ENCODE measurements around the gene YBX1.

YBX1 gene

DNA sequence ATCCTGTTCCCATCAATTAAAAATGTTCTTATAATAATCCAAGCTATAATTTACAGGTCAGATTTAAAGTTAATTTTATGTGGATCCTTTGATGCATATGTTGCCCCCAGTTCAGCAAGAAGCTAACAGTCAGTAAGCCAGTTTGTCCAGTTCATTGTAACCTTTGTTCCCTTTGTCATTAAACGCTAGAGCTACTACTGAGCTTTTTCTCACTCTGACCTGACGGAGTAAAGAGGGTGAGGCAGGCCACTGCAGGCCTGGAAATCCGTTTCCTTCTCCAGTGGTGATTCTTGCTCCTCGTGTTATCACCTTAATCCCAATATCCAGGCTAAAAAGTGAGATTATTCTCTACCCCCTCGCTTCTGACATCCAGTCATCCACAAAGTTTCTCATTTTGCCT lies 10.2 kb downstream of the YBX1 start (continued):
- TF ChIP-seq, protein P1, sequence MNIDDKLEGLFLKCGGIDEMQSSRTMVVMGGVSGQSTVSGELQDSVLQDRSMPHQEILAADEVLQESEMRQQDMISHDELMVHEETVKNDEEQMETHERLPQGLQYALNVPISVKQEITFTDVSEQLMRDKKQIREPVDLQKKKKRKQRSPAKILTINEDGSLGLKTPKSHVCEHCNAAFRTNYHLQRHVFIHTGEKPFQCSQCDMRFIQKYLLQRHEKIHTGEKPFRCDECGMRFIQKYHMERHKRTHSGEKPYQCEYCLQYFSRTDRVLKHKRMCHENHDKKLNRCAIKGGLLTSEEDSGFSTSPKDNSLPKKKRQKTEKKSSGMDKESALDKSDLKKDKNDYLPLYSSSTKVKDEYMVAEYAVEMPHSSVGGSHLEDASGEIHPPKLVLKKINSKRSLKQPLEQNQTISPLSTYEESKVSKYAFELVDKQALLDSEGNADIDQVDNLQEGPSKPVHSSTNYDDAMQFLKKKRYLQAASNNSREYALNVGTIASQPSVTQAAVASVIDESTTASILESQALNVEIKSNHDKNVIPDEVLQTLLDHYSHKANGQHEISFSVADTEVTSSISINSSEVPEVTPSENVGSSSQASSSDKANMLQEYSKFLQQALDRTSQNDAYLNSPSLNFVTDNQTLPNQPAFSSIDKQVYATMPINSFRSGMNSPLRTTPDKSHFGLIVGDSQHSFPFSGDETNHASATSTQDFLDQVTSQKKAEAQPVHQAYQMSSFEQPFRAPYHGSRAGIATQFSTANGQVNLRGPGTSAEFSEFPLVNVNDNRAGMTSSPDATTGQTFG (tag by site-specific recombination; IDR thresholded peaks at IDR 0.05; ENCODE audit: borderline replicate concordance) = no peak
- TF ChIP-seq MZF1 (tag by site-specific recombination; IDR thresholded peaks at IDR 0.05; ENCODE audit: borderline replicate concordance) (no peak), ZNF76 (tag by site-specific recombination; IDR thresholded peaks at IDR 0.05; ENCODE audit: borderline replicate concordance, low read depth) (no peak), ZNF157 (tag by site-specific recombination; IDR thresholded peaks at IDR 0.05) (no peak), ZNF664 (tag by site-specific recombination; IDR thresholded peaks at IDR 0.05) (no peak), ZFP69B (tag by site-specific recombination; IDR thresholded peaks at IDR 0.05) (no peak)
- TF ChIP-seq, protein P2, sequence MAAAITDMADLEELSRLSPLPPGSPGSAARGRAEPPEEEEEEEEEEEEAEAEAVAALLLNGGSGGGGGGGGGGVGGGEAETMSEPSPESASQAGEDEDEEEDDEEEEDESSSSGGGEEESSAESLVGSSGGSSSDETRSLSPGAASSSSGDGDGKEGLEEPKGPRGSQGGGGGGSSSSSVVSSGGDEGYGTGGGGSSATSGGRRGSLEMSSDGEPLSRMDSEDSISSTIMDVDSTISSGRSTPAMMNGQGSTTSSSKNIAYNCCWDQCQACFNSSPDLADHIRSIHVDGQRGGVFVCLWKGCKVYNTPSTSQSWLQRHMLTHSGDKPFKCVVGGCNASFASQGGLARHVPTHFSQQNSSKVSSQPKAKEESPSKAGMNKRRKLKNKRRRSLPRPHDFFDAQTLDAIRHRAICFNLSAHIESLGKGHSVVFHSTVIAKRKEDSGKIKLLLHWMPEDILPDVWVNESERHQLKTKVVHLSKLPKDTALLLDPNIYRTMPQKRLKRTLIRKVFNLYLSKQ (tag by site-specific recombination; IDR thresholded peaks at IDR 0.05; ENCODE audit: borderline replicate concordance) = no peak

DNA sequence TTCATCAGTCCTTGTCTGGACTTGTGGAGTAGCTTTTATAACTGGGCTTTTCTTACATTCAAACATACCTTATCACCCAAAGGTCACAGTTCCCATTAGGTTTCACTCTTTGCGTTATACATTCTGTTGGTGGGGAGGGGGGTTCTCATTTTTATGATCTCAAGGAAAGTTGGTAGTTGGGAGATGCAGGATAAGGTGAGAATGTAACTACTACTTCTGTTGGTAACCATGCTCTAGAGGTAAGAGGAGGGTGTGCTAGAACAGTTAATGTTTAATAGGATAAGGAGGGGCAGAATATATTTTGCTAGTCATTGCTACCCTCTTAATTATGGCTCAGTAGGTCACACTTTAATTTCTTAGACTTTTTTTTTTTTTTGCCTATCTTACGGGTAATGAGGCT lies 10.7 kb downstream of the YBX1 start:
- Histone ChIP-seq H3K4me1 (ENCODE audit: control insufficient read depth, insufficient read depth, low read length) (peaks cover 17% of the 10 kb centered on the region), H3K9me3 (ENCODE audit: control insufficient read depth, insufficient read depth, low read depth, low read length) (no peaks in the 10 kb centered on the region), H3K27ac (ENCODE audit: extremely low read depth, low read depth, low read length) (no peak overlapping the region), H3K4me3 (ENCODE audit: low read depth, low read length) (no peak overlapping the region), H3K36me3 (ENCODE audit: control insufficient read depth in 2 of 2, insufficient read depth in 1 of 2, low read length in 2 of 2) (peaks cover 12 to 83% of the 10 kb centered on the region in 2 experiments)
- TF ChIP-seq, protein P2 (tag by site-specific recombination; IDR thresholded peaks at IDR 0.05; ENCODE audit: borderline replicate concordance) = no peak
- TF ChIP-seq ZNF248 (tag by site-specific recombination; IDR thresholded peaks at IDR 0.05) = no peak
- no peak for TF ChIP-seq ZNF610 (tag by site-specific recombination; IDR thresholded peaks at IDR 0.05; ENCODE audit: borderline replicate concordance)
- no peak for TF ChIP-seq ZNF596 (tag by site-specific recombination; IDR thresholded peaks at IDR 0.05)
- no peak for TF ChIP-seq ZBTB21 (tag by site-specific recombination; IDR thresholded peaks at IDR 0.05)
- TF ChIP-seq, protein P3, sequence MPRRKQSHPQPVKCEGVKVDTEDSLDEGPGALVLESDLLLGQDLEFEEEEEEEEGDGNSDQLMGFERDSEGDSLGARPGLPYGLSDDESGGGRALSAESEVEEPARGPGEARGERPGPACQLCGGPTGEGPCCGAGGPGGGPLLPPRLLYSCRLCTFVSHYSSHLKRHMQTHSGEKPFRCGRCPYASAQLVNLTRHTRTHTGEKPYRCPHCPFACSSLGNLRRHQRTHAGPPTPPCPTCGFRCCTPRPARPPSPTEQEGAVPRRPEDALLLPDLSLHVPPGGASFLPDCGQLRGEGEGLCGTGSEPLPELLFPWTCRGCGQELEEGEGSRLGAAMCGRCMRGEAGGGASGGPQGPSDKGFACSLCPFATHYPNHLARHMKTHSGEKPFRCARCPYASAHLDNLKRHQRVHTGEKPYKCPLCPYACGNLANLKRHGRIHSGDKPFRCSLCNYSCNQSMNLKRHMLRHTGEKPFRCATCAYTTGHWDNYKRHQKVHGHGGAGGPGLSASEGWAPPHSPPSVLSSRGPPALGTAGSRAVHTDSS (tag by site-specific recombination; IDR thresholded peaks at IDR 0.05) = no peak
- no peak for TF ChIP-seq ZNF202 (tag by site-specific recombination; IDR thresholded peaks at IDR 0.05; ENCODE audit: borderline replicate concordance)
- TF ChIP-seq, protein P4, sequence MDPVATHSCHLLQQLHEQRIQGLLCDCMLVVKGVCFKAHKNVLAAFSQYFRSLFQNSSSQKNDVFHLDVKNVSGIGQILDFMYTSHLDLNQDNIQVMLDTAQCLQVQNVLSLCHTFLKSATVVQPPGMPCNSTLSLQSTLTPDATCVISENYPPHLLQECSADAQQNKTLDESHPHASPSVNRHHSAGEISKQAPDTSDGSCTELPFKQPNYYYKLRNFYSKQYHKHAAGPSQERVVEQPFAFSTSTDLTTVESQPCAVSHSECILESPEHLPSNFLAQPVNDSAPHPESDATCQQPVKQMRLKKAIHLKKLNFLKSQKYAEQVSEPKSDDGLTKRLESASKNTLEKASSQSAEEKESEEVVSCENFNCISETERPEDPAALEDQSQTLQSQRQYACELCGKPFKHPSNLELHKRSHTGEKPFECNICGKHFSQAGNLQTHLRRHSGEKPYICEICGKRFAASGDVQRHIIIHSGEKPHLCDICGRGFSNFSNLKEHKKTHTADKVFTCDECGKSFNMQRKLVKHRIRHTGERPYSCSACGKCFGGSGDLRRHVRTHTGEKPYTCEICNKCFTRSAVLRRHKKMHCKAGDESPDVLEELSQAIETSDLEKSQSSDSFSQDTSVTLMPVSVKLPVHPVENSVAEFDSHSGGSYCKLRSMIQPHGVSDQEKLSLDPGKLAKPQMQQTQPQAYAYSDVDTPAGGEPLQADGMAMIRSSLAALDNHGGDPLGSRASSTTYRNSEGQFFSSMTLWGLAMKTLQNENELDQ (tag by site-specific recombination; IDR thresholded peaks at IDR 0.05; ENCODE audit: low read depth) = no peak
- ChIA-PET CTCF (interaction anchor here (0.6 kb wide), 1 partner anchor 103 kb away, joined by 5 read pairs; no protein-coding TSS in a partner anchor), POLR2A (interaction anchor here (2.9 kb wide), 1 partner anchor 11 kb away, joined by 19 read pairs; the partner anchor contains the start of gene YBX1)

Measured in HEK293 (cell line).